ENCODE measurements around the gene PDZRN4.

PDZRN4 gene

DNA sequence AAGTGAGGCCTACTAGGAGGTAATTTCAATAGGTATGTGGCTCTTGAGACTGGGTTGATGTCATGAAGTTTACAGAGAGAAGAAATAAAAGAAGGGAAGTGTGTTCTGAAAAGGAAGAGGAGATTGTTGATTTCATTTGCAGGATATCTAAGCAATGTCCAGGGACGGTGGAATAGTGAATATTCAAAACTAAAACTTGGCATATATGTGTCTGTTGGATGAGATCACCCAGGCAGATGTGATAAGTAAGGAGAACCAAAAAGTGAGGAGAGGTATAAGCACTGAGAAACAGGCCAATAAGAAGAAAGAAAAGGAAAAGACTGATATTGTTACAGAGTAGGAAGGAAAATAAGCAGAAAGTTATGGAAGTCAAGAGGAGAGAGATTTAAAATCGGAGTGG is 255.6 kb downstream of the PDZRN4 start:
- no CpG with 5 or more reads among the region's 2 CpGs for WGBS (ENCODE audit: extremely low coverage, insufficient coverage, insufficient read length)
- Histone ChIP-seq H3K79me1 (ENCODE audit: low read length) (no peaks in the 10 kb centered on the region), H4K12ac (ENCODE audit: low read depth, low read length) (no peak overlapping the region), H3K4me2 (ENCODE audit: low read length) (no peak overlapping the region), H3K9ac (ENCODE audit: low read length) (no peak overlapping the region), H2BK12ac (ENCODE audit: low read length) (no peak overlapping the region), H2AK5ac (ENCODE audit: low read length) (no peak overlapping the region), H3K36me3 (ENCODE audit: control insufficient read depth in 1 of 2, insufficient read depth in 2 of 2, low read length in 2 of 2) (no peaks in the 10 kb centered on the region), H3K9me3 (ENCODE audit: insufficient read depth, low read depth, low read length) (no peaks in the 10 kb centered on the region), H4K8ac (ENCODE audit: low read depth, low read length) (no peak overlapping the region), H3K79me2 (ENCODE audit: control insufficient read depth, insufficient read depth, low read length, poor library complexity) (no peaks in the 10 kb centered on the region), H2BK5ac (ENCODE audit: low read depth, low read length, poor library complexity) (no peak overlapping the region), H3K4me1 (ENCODE audit: control insufficient read depth in 1 of 2, insufficient read depth in 2 of 2, low read length in 2 of 2) (no peaks in the 10 kb centered on the region), H3K4me3 (ENCODE audit: low read depth, low read length) (no peak overlapping the region), H3K4ac (ENCODE audit: low read depth, low read length) (no peak overlapping the region), H3K27ac (ENCODE audit: low read depth, low read length) (no peak overlapping the region), H2AFZ (ENCODE audit: insufficient read depth, low read length, poor library complexity) (no peak overlapping the region), H4K91ac (ENCODE audit: low read depth, low read length) (no peak overlapping the region), H3K27me3 (ENCODE audit: insufficient read depth, low read length) (no peaks in the 10 kb centered on the region), H3K18ac (ENCODE audit: low read length) (no peak overlapping the region), H3K23ac (ENCODE audit: low read length) (no peak overlapping the region), H2BK120ac (ENCODE audit: insufficient read depth, low read length, poor library complexity) (no peak overlapping the region), H3K14ac (ENCODE audit: low read length) (no peak overlapping the region)
- DNase-seq, result no peak

DNA sequence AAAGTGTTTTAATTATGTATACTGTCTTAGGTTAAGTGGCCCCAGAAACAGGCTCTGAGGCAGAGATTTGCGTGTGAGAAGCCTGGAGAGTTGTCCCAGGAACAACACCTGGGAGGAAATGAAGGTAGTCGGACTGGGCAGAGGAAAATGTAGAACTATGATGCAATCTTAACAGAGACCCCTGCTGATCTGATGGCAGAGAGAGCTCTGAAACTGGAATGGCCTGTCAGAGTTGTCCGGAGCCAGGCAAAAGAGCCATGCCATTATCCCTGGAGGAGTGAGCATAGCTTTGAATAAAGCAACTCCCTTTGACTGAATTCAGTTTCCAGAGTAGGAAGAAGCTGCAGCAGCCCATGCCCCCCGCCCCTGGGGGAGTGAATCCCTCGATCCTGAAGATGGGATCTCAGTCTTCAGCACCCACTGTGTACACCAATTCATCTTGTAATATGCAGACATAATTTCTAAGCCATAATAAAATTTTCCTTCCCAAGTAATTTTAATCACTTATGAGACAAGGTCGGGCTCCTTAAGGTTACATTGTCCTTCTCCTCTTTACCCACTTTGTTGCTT is 264.8 kb downstream of the PDZRN4 start:
- H3K36me3 ChIP-seq (ENCODE audit: control insufficient read depth in 1 of 2, insufficient read depth in 2 of 2, low read length in 2 of 2), result no peaks in the 10 kb centered on the region

GRCh38 chr12:41453409-41453808 is 265.3 kb downstream of the PDZRN4 start:
- H4K8ac ChIP-seq (ENCODE audit: low read depth, low read length), result no peak overlapping the region
- no peak overlapping the region for H2BK120ac ChIP-seq (ENCODE audit: insufficient read depth, low read length, poor library complexity)
- no peak overlapping the region for H3K9ac ChIP-seq (ENCODE audit: low read length)
- H2AK5ac ChIP-seq (ENCODE audit: low read length), result no peak overlapping the region
- no peak overlapping the region for H3K14ac ChIP-seq (ENCODE audit: low read length)
- no peak overlapping the region for H3K4ac ChIP-seq (ENCODE audit: low read depth, low read length)
- H3K18ac ChIP-seq (ENCODE audit: low read length), result no peak overlapping the region
- no peak overlapping the region for H4K12ac ChIP-seq (ENCODE audit: low read depth, low read length)
- no peaks in the 10 kb centered on the region for H3K4me1 ChIP-seq (ENCODE audit: control insufficient read depth in 1 of 2, insufficient read depth in 2 of 2, low read length in 2 of 2)
- no peaks in the 10 kb centered on the region for H3K9me3 ChIP-seq (ENCODE audit: insufficient read depth, low read depth, low read length)
- H3K36me3 ChIP-seq (ENCODE audit: control insufficient read depth in 1 of 2, insufficient read depth in 2 of 2, low read length in 2 of 2), result no peaks in the 10 kb centered on the region
- H2AFZ ChIP-seq (ENCODE audit: insufficient read depth, low read length, poor library complexity), result no peak overlapping the region
- no peaks in the 10 kb centered on the region for H3K79me1 ChIP-seq (ENCODE audit: low read length)
- WGBS (ENCODE audit: extremely low coverage, insufficient coverage, insufficient read length), result no CpG with 5 or more reads among the region's 4 CpGs
- H3K27ac ChIP-seq (ENCODE audit: low read depth, low read length), result no peak overlapping the region
- no peak overlapping the region for H4K91ac ChIP-seq (ENCODE audit: low read depth, low read length)
- H2BK12ac ChIP-seq (ENCODE audit: low read length), result no peak overlapping the region
- no peak overlapping the region for H3K4me2 ChIP-seq (ENCODE audit: low read length)
- no peak for DNase-seq
- H3K79me2 ChIP-seq (ENCODE audit: control insufficient read depth, insufficient read depth, low read length, poor library complexity), result no peaks in the 10 kb centered on the region
- no peaks in the 10 kb centered on the region for H3K27me3 ChIP-seq (ENCODE audit: insufficient read depth, low read length)
- no peak overlapping the region for H3K23ac ChIP-seq (ENCODE audit: low read length)
- no peak overlapping the region for H2BK5ac ChIP-seq (ENCODE audit: low read depth, low read length, poor library complexity)
- no peak overlapping the region for H3K4me3 ChIP-seq (ENCODE audit: low read depth, low read length)

More for the DNA sequence above, 264.8 kb downstream of the PDZRN4 start:
- Histone ChIP-seq H3K9me3 (ENCODE audit: insufficient read depth, low read depth, low read length) (no peaks in the 10 kb centered on the region), H2BK120ac (ENCODE audit: insufficient read depth, low read length, poor library complexity) (no peak overlapping the region), H3K14ac (ENCODE audit: low read length) (no peak overlapping the region), H2AFZ (ENCODE audit: insufficient read depth, low read length, poor library complexity) (no peak overlapping the region), H3K79me1 (ENCODE audit: low read length) (no peaks in the 10 kb centered on the region), H3K9ac (ENCODE audit: low read length) (no peak overlapping the region), H4K12ac (ENCODE audit: low read depth, low read length) (no peak overlapping the region), H2BK5ac (ENCODE audit: low read depth, low read length, poor library complexity) (no peak overlapping the region), H3K4ac (ENCODE audit: low read depth, low read length) (no peak overlapping the region), H3K4me3 (ENCODE audit: low read depth, low read length) (no peak overlapping the region), H2BK12ac (ENCODE audit: low read length) (no peak overlapping the region), H3K27me3 (ENCODE audit: insufficient read depth, low read length) (no peaks in the 10 kb centered on the region), H4K91ac (ENCODE audit: low read depth, low read length) (no peak overlapping the region), H3K4me2 (ENCODE audit: low read length) (no peak overlapping the region), H2AK5ac (ENCODE audit: low read length) (no peak overlapping the region), H3K23ac (ENCODE audit: low read length) (no peak overlapping the region), H3K4me1 (ENCODE audit: control insufficient read depth in 1 of 2, insufficient read depth in 2 of 2, low read length in 2 of 2) (no peaks in the 10 kb centered on the region), H3K27ac (ENCODE audit: low read depth, low read length) (no peak overlapping the region), H3K79me2 (ENCODE audit: control insufficient read depth, insufficient read depth, low read length, poor library complexity) (no peaks in the 10 kb centered on the region), H3K18ac (ENCODE audit: low read length) (no peak overlapping the region), H4K8ac (ENCODE audit: low read depth, low read length) (no peak overlapping the region)
- DNase-seq, result no peak
- no CpG with 5 or more reads among the region's 6 CpGs for WGBS (ENCODE audit: extremely low coverage, insufficient coverage, insufficient read length)

DNA sequence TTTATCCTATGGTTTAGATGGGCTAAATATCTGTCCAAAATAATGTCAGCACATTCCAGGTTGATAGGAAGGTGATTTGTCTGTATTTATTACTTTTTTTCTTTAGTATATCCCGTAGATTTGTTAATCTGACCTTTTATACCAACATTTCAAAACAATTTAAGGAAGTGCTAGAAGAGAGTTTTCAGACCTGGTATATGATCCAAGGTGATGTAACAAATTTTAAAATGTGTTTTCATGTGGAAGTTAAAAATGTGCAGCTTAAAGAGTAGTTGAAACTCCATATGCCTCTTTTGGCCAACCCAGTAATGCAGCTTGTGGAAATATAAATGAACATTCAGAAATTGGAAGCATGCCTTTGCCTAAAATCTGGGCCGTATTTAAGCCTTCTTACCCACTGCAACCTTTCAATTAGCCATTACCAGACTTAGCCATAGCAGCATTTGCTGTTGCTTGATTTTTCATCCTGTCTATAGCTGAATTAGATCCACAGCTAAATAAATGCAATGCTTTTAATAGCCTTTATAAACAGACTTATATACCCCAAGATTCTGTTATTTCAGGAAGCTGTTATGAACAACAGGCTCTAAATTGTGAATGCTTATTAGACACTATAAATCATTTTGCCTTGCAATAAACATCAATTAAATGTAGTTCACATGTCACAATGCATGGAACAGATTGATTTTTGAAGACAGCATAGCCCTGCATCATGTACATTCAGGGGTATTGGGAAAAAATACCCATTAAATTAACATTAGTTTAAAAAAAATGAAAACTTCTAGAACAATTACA is 271.2 kb downstream of the PDZRN4 start:
- no peak overlapping the region for H3K4ac ChIP-seq (ENCODE audit: low read depth, low read length)
- H3K4me1 ChIP-seq (ENCODE audit: control insufficient read depth in 1 of 2, insufficient read depth in 2 of 2, low read length in 2 of 2), result no peaks in the 10 kb centered on the region
- no peak overlapping the region for H3K27ac ChIP-seq (ENCODE audit: low read depth, low read length)
- H2BK120ac ChIP-seq (ENCODE audit: insufficient read depth, low read length, poor library complexity), result no peak overlapping the region
- no peaks in the 10 kb centered on the region for H3K79me1 ChIP-seq (ENCODE audit: low read length)
- no peak overlapping the region for H4K12ac ChIP-seq (ENCODE audit: low read depth, low read length)
- DNase-seq, result no peak
- no peaks in the 10 kb centered on the region for H3K27me3 ChIP-seq (ENCODE audit: insufficient read depth, low read length)
- no CpG with 5 or more reads among the region's 2 CpGs for WGBS (ENCODE audit: extremely low coverage, insufficient coverage, insufficient read length)
- no peak overlapping the region for H3K9ac ChIP-seq (ENCODE audit: low read length)
- no peak overlapping the region for H2BK12ac ChIP-seq (ENCODE audit: low read length)
- H3K4me2 ChIP-seq (ENCODE audit: low read length), result no peak overlapping the region
- no peak overlapping the region for H3K23ac ChIP-seq (ENCODE audit: low read length)
- no peaks in the 10 kb centered on the region for H3K9me3 ChIP-seq (ENCODE audit: insufficient read depth, low read depth, low read length)
- H2AK5ac ChIP-seq (ENCODE audit: low read length), result no peak overlapping the region
- H4K8ac ChIP-seq (ENCODE audit: low read depth, low read length), result no peak overlapping the region
- no peaks in the 10 kb centered on the region for H3K79me2 ChIP-seq (ENCODE audit: control insufficient read depth, insufficient read depth, low read length, poor library complexity)
- no peak overlapping the region for H3K18ac ChIP-seq (ENCODE audit: low read length)
- H3K36me3 ChIP-seq (ENCODE audit: control insufficient read depth in 1 of 2, insufficient read depth in 2 of 2, low read length in 2 of 2), result no peaks in the 10 kb centered on the region
- no peak overlapping the region for H2AFZ ChIP-seq (ENCODE audit: insufficient read depth, low read length, poor library complexity)
- no peak overlapping the region for H3K4me3 ChIP-seq (ENCODE audit: low read depth, low read length)
- no peak overlapping the region for H3K14ac ChIP-seq (ENCODE audit: low read length)
- no peak overlapping the region for H2BK5ac ChIP-seq (ENCODE audit: low read depth, low read length, poor library complexity)
- no peak overlapping the region for H4K91ac ChIP-seq (ENCODE audit: low read depth, low read length)

Data from trophoblast cell (in vitro differentiated cells and primary cell).